Endodermal cell (in vitro differentiated cells): ENCODE data around the gene AFAP1L2. TPM values are rescaled to one million over a fixed set of nuclear protein-coding genes. Genes with fewer than 3 reads are reported as not detected.

Experiments used
- DNase-seq: peaks from one replicate; pipeline ENCODE4 v3.0.0-alpha.2; 2017
- H3K27ac ChIP-seq: 2 replicates; pipeline ENCODE4 v1.5.1; 2013; ENCODE audit warnings: mild to moderate bottlenecking, low read depth, low read length, moderate library complexity
- H3K27me3 ChIP-seq: 2 replicates; pipeline ENCODE4 v1.6.1; 2013; ENCODE audit warnings: mild to moderate bottlenecking, low read length, moderate library complexity; ENCODE audit not compliant: insufficient read depth, control insufficient read depth, poor library complexity, severe bottlenecking
- H3K36me3 ChIP-seq: 2 replicates; pipeline ENCODE4 v1.7.0; 2013; ENCODE audit warnings: mild to moderate bottlenecking, low read length, moderate library complexity; ENCODE audit not compliant: control insufficient read depth, insufficient read depth
- H3K4me1 ChIP-seq: one replicate; pipeline ENCODE4 v1.7.0; 2013; ENCODE audit warnings: low read length; ENCODE audit not compliant: control insufficient read depth, insufficient read depth
- H3K4me3 ChIP-seq: 2 replicates; pipeline ENCODE4 v1.5.1; 2013; ENCODE audit warnings: mild to moderate bottlenecking, low read length, moderate library complexity
- H3K9ac ChIP-seq: 2 replicates; pipeline ENCODE4 v1.6.1; 2013; ENCODE audit warnings: mild to moderate bottlenecking, low read length, moderate library complexity; ENCODE audit not compliant: poor library complexity, severe bottlenecking; ENCODE audit errors: extremely low read depth
- H3K9me3 ChIP-seq: 2 replicates; pipeline ENCODE4 v1.6.1; 2013; ENCODE audit warnings: mild to moderate bottlenecking, low read length, moderate library complexity; ENCODE audit not compliant: control insufficient read depth
- H3K27ac Mint-ChIP-seq: 2 replicates; pipeline ENCODE4 v1.8.0; 2020; ENCODE audit warnings: mixed read lengths
- H3K27me3 Mint-ChIP-seq: 2 replicates; pipeline ENCODE4 v1.8.0; 2021; ENCODE audit warnings: mild to moderate bottlenecking, mixed read lengths; ENCODE audit not compliant: insufficient read depth
- H3K36me3 Mint-ChIP-seq: 2 replicates; pipeline ENCODE4 v1.8.0; 2020; ENCODE audit warnings: low read depth, mixed read lengths
- H3K4me1 Mint-ChIP-seq: 2 replicates; pipeline ENCODE4 v1.8.0; 2020; ENCODE audit warnings: mixed read lengths
- H3K4me3 Mint-ChIP-seq: 2 replicates; pipeline ENCODE4 v1.8.0; 2020; ENCODE audit warnings: mild to moderate bottlenecking, moderate library complexity, mixed read lengths
- H3K9me3 Mint-ChIP-seq: 2 replicates; pipeline ENCODE4 v1.8.0; 2020; ENCODE audit warnings: mild to moderate bottlenecking, mixed read lengths
- WGBS, 2 experiments: methylation state at CpG; one replicate each; pipeline versions ENCODE4 v1.1.5 to v1.1.7; 2013; ENCODE audit warnings: missing lambda C conversion rate in 2 of 2, mixed read lengths in 1 of 2; ENCODE audit not compliant: insufficient coverage in 1 of 2, insufficient read length in 1 of 2; 5-methylcytosine and 5-hydroxymethylcytosine counted together
- total RNA-seq, 2 donors: library from RNA; stranded (reverse); fragmentation: NEBNext Ultra II Directional in 1 of 2; extraction: Animal tissue kit (Norgen Biotek cat#: 25700) in 1 of 2; gene quantifications; 2 replicates in 1 of 2; 3 replicates in 1 of 2; pipeline ENCODE4 v1.2.1, GENCODE V29; 2021
- TF ChIP-seq, protein P1 (sequence below): fragments of 200-600 bp; sonication (generic); conservative IDR thresholded peaks from 2 replicates; pipeline ENCODE4 v1.5.0; 2021; ENCODE audit warnings: antibody characterized with exemption, mild to moderate bottlenecking

AFAP1L2 gene
- total RNA-seq, 2 donors from 2014 or later: 1.5 to 2.2 TPM

DNA sequence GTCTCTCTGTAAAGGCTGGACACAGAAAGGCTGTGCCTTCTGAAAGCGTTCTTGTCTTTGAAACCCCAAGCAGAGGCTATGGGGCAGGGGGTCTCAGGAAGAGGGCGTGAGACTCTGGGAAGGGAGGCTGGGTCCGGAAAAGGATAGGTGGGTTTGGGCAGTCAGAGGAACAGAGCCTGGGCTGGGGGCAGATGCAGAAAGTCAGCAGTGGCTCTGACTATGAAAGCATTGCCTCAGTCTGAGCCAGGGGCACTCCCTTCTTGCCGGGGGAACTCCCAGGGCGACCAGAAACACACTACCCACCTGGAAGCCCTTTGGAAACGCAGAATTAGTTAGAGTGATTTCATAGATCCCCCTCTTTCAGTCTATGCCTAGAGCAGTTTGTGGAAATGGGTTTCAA, 93.3 kb downstream of the AFAP1L2 start:
- Mint-ChIP-seq H3K36me3 (no peaks in the 10 kb centered on the region), H3K9me3 (no peaks in the 10 kb centered on the region), H3K27ac (no peak overlapping the region), H3K4me1 (no peaks in the 10 kb centered on the region), H3K4me3 (no peak overlapping the region), H3K27me3 (peaks cover 9% of the 10 kb centered on the region)
- Histone ChIP-seq H3K9ac (no peak overlapping the region), H3K27me3 (no peaks in the 10 kb centered on the region), H3K4me3 (no peak overlapping the region), H3K27ac (no peak overlapping the region), H3K4me1 (no peaks in the 10 kb centered on the region), H3K36me3 (no peaks in the 10 kb centered on the region), H3K9me3 (no peaks in the 10 kb centered on the region)
- TF ChIP-seq, protein P1, sequence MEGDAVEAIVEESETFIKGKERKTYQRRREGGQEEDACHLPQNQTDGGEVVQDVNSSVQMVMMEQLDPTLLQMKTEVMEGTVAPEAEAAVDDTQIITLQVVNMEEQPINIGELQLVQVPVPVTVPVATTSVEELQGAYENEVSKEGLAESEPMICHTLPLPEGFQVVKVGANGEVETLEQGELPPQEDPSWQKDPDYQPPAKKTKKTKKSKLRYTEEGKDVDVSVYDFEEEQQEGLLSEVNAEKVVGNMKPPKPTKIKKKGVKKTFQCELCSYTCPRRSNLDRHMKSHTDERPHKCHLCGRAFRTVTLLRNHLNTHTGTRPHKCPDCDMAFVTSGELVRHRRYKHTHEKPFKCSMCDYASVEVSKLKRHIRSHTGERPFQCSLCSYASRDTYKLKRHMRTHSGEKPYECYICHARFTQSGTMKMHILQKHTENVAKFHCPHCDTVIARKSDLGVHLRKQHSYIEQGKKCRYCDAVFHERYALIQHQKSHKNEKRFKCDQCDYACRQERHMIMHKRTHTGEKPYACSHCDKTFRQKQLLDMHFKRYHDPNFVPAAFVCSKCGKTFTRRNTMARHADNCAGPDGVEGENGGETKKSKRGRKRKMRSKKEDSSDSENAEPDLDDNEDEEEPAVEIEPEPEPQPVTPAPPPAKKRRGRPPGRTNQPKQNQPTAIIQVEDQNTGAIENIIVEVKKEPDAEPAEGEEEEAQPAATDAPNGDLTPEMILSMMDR: no peak
- no peak for DNase-seq
- 76 to 93% methylated on average over 2 to 6 of the region's 6 CpGs for WGBS, 2 experiments

- no peaks in the 10 kb centered on the region for H3K9me3 ChIP-seq
- H3K27me3 Mint-ChIP-seq: peaks cover 9% of the 10 kb centered on the region
- H3K27ac Mint-ChIP-seq: no peak overlapping the region
- no peaks in the 10 kb centered on the region for H3K36me3 Mint-ChIP-seq
- no peaks in the 10 kb centered on the region for H3K4me1 ChIP-seq
- 88 to 91% methylated on average over 5 to 10 of the region's 10 CpGs for WGBS, 2 experiments
- H3K9me3 Mint-ChIP-seq: no peaks in the 10 kb centered on the region
- no peaks in the 10 kb centered on the region for H3K36me3 ChIP-seq
- H3K27me3 ChIP-seq: peaks cover 3% of the 10 kb centered on the region
- H3K27ac ChIP-seq: no peak overlapping the region
- no peak overlapping the region for H3K9ac ChIP-seq
- no peaks in the 10 kb centered on the region for H3K4me1 Mint-ChIP-seq
- TF ChIP-seq, protein P1: no peak
- H3K4me3 ChIP-seq: no peak overlapping the region
- no peak for DNase-seq
- H3K4me3 Mint-ChIP-seq: no peak overlapping the region
These were observed 94.0 kb downstream of the AFAP1L2 start for GRCh38 chr10:114310346-114310745.

DNA sequence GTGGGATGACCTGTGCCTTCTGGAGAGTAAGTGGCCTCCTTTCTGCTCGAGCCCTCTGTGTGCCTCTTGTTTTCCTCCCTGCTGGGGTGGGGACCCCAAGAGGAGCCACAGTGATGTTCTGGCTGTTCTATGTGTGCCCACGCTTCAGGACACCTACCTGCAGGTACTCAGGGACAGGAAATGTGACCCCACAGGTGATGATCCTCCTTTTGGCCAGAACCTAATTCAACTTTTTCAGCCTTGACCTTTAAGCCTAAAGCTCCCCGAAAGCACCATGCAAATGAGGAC, 95.0 kb downstream of the AFAP1L2 start:
- TF ChIP-seq, protein P1: no peak
- H3K27me3 Mint-ChIP-seq: peaks cover 9% of the 10 kb centered on the region
- H3K9me3 Mint-ChIP-seq: no peaks in the 10 kb centered on the region
- Histone ChIP-seq H3K27ac (no peak overlapping the region), H3K4me1 (no peaks in the 10 kb centered on the region), H3K27me3 (peaks cover 6% of the 10 kb centered on the region), H3K36me3 (no peaks in the 10 kb centered on the region), H3K9ac (no peak overlapping the region), H3K4me3 (no peak overlapping the region), H3K9me3 (no peaks in the 10 kb centered on the region)
- no peak overlapping the region for H3K4me3 Mint-ChIP-seq
- peaks cover 2% of the 10 kb centered on the region for H3K4me1 Mint-ChIP-seq
- DNase-seq: no peak
- H3K27ac Mint-ChIP-seq: no peak overlapping the region
- WGBS, 2 experiments: 91 to 92% methylated on average over 1 to 3 of the region's 3 CpGs
- H3K36me3 Mint-ChIP-seq: no peaks in the 10 kb centered on the region
